SKM-1 (cell line): ENCODE results near the gene TMEM207.
A peak's percentile ranks its signal among the peaks of the same experiment; 100 is the strongest.

ENCODE experiments used
- DNase-seq: peaks from one replicate; lab custom pipeline; 2025; ENCODE audit not compliant: unreplicated experiment; lab: John Stamatoyannopoulos, UW

TMEM207 gene

GRCh38 chr3:190385731-190386688, 63.7 kb downstream of the TMEM207 start:
- no peak for DNase-seq

DNA sequence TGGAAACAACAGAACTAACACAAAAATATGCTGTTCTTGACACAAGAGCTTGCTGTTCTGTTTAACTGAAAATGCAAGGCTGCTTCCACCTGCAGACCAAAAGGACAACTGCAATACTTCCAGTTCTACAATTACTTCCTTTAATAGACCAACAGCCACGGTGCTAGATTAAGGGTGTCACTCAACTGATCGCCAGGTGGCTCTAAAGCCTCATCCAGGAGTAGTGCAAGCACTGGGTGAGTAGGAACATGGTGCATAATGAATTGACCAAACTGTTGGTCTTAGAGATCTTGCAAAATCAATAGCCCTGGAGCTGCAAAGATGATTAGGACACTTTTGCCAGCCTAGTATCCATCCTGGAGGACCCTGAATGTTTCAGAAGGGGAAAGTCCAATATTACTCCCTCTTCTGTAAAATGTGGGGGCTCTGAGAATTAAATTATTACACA, 65.4 kb downstream of the TMEM207 start:
- peak; percentile 29 for DNase-seq

- no peak for DNase-seq
These were observed 67.6 kb downstream of the TMEM207 start for GRCh38 chr3:190382082-190382481.

- no peak for DNase-seq
These were observed 68.3 kb downstream of the TMEM207 start for GRCh38 chr3:190381441-190381840.

DNA sequence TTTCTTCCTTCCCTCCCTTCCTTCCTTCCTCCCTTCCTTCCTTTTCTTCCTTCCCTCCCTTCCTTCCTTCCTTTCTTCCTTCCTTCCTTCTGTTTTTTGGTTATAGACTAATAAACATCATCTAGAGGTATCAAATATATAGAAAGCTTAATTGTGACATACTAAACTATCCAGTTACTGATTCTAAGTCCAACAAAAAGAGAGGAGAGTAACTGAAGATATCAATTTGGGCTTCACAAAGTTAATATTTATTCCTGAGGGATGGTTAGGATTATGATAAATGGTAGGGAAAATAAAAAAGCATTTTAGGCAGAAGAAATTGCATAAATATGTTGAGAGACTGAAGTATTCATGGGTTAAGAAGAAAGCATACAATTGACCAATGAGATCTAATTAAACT, 69.5 kb downstream of the TMEM207 start:
- no peak for DNase-seq
